Activated T-cell treated with anti-CD3 and anti-CD28 coated beads, Interleukin-2, amount 50 U/mL, for 48 hours (primary cell): ENCODE data around the gene FAP.

Experiments
- DNase-seq, 2 experiments: peaks; one replicate each; pipeline ENCODE4 v3.0.0-alpha.2; 2020

Gene FAP

GRCh38 chr2:162243294-162243693 is at the start of gene FAP:
FAP (minus strand) TSS chr2:162243445; CDS start chr2:162243327, 118 bp downstream.
- DNase-seq: no peak

GRCh38 chr2:162291748-162292147 is 48.5 kb upstream of the FAP start:
- no peak for DNase-seq

DNA sequence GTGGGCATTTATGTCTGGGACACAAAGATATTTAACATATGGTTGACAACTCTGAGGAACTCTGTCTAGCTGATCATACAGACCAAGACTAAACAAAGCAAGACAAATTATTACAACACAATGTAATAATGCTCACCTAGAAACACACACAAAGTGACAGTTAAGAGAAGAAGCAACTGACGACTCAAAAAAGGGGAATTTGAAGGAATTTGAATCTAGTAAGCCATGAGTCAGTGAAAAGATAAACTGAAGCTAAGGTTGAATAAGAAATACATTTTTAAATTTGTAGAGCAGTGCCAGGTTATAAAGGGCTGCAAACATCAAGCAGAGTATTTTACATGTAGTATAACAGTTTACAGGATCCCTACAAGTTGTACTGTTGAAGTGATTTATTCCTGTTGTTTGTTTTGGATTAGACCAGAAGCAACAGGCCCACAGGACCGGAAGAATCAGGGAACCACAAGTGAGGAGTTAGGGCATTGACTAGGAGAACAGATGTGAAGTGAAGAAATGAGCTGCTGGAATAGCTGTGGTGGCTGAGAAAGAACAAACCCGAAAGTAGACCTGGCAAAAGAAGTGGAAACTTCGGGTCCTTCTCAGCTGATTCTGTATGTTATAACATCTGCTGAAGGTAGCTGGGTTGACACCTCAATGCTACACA is 39.6 kb upstream of the FAP start:
- DNase-seq: no peak

- DNase-seq: no peak
These were observed 37.4 kb upstream of the FAP start for GRCh38 chr2:162280654-162281053.

DNA sequence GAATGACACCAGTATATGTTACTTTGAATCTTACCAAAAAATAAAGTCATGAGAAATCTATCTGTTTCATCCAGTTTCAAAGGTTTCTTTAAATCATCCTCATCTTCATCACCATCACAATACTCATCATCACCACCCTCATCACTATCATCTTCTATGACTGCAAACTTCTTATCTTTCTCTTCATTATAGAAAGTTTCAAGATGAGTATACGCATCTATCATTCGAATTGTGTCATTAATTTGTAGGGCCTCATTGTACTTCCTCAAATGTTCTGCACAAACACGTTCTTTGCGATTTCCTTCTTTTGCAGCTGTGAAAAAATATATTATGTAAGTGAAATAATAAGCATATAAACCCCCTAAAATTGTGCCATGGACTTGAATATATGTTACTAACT is 34.1 kb upstream of the FAP start:
- no peak for DNase-seq

DNA sequence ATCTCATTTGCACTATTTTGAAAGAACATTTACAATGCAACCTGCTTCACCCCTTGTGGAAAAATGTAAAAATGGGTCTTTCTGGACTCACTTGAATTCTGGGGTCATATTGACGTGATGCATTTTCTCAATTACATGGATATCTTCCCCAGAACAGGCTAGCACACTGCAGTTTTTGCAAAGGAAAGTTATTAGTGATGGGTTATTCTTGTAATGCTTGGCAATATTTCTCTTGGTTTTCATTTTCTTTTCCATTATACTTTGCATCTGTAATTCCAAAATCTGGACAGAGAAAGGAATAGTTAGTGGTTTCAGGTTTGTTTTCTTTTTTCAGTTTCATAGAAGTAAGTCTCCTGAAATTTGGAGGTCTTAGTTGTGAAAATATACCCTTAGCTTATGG is 24.8 kb upstream of the FAP start:
- no peak for DNase-seq

GRCh38 chr2:162267496-162267895 is 24.3 kb upstream of the FAP start:
- no peak for DNase-seq

DNA sequence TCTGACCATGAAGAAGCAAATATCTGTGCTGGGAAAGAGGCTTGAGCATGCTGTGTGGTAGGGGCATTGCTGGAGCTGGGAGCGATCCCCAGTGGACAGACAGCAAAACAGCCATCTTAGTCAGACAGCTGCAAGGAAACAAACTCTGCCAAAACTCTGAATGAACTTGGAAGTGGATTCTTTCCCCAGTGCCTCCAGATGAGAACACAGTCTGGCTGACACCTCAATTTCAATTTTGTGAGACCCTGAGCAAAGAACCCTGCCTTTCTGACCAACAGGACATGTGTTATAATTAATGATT is 23.2 kb upstream of the FAP start:
- DNase-seq: no peak

DNA sequence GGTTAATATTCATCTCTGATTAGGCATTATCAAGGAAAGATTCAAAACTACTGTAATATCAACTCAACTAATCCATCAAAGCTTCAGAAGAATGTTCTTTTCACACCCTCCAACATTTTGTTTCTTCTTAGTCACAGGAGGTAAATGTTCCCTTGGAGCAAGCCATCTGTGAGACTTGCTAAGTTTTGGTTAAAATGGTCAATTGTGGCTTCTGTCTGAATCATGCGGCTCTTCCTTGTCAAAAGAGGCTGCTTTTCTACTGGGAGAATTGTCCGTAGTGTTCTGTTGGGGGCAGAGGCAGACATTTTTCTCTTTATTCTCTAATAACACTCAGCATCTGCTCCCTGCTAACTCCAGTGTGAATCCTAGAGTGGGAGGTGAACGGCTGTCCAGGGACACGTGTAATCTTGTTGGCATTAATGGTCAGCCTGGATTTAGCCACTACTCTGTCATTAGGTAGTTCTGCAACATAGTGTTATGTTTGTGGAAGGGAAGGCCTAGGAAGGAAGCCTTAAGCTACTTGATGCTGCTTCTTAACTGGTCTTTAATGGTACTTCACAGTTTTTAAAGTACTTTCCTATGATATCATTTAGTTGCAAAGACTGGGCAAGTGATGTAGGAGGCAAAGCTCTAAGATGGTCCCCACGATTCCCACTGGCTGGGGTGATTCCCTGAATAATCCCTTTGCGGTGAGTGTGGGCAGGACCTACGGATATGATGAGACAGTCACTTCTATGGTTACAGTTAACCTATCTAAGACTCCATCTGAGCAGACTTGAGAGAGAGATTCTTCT is 22.6 kb upstream of the FAP start:
- DNase-seq: no peak

DNA sequence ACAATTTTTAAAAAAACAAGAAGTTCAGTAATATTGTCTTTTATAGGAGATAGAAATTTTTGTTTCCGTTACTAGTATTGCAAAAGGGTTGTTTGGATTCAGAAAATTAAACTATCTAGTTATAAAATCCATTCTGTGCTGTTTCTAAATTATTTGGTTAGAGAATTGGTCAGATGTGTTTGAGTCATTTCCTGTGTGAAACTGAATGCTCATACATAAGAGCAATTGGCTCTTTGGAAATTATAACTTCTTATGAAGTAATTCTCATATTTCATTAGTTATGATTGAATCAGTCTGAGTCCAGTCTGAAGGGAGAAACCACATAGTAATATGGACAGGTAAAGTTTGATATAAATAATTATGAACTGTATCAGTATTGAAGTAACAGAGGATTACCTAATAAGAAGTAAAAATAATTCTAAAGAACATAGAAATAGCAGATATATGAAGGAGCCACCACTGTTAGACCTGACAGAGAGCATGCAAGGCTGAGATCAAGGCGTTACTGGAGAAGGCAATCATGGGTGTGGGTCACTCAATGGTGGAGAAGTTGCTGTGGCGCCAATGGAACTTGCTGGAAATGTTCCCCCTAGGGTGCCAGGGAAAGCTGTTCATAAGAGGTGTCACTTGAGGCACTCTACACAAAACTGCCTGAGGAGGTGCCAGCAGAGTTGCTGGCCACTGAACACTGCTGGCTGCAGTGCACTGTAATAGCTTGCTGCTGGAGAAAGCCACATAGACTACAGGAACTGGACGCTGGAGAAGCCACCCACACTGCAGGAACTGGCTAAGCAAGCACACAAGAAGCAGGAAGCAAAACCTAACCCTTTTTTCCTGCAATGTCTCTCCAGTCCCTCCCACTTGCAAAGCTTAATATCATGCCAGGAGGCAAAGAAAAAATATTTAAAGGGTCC is 18.0 kb upstream of the FAP start:
- DNase-seq: no peak

DNA sequence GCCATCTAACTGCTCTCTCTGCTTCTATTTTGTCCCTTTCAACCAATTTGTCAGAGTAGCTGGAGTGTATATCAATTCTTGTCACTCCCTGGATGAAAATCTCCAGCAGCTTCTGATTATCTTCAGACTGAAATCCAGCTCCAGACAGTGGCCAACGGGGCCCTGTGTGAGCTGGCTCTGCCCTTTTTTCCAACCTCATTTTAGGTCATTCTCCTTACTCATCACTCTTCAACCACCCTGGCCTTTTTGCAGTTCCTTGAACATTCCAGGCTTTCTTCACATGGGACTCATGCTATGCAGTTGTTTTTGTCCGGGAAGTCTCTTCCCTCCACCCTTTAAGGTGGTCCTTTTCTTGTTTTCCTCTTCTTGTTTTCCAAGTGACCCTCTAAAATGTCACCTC is 15.4 kb upstream of the FAP start:
- DNase-seq: no peak

DNA sequence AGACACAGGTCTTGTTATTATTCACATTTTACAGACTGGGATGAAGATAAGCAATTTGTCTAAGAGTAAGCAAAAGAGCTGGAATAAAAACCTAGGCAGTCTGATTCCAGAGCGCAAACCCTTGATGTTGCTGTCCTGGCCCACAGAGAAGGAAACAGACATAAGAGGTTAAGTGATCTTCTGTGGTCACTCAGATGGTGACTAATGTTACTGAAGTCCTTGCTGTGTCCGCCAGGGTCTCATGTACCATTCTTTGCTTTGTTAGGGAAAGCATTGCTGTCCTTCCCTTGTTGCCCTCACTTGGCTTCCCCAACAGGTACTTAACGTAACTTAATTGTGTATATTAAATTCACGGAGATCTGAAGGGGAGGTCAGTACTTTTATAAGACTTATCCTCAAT is 14.9 kb upstream of the FAP start:
- DNase-seq: no peak

DNA sequence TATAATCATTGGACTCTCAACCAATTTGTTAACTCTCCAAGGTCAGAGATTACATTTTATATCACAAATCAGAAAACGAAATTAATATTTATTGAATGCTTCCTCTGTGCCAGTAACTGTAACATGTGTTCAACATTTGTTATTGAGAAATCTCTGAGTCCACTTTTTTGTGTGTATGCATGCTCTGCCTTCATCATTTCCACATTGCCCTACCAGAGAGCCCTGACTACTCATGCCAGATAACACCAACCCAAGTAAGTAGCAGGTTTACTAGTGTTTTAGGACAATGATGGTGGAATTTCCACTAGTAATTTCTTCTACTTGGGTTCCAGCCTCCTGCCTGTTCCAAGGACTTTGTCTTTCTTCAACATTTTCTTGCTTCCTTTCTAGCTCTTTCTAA is 14.2 kb upstream of the FAP start:
- DNase-seq: no peak

GRCh38 chr2:162256591-162256991 is 13.3 kb upstream of the FAP start:
- DNase-seq: no peak

DNA sequence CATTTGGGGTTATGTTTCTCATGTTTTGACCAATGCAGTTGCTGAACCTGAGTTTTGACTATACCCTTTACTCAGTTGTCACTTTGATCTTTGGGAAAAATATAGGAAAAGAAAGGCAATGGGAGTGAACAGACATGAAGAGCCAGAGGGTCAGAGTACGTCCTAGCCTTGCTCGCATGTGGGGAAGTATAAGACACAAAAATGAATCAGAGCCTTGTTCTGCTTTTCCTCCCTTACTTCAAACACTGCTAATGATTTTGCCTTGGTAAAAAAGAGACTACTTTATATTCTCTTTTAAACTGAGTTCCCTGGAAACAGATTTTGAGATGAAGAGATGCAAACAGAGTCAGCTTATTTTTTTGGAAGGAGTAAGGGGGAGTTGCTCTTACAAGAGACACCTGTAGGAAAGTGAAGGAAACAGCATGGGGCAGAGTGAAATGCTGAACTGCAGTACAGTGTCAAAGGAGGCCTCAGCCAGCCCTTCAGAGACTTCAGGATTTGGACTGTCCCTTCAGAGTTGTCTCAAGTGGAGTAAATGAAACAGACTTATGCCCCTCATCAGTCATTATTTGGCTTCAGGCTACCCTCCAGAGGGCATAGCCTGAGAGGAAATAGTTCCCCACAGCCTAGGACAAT is 11.1 kb upstream of the FAP start:
- no peak for DNase-seq

GRCh38 chr2:162253435-162253834 is 10.2 kb upstream of the FAP start:
- no peak for DNase-seq

DNA sequence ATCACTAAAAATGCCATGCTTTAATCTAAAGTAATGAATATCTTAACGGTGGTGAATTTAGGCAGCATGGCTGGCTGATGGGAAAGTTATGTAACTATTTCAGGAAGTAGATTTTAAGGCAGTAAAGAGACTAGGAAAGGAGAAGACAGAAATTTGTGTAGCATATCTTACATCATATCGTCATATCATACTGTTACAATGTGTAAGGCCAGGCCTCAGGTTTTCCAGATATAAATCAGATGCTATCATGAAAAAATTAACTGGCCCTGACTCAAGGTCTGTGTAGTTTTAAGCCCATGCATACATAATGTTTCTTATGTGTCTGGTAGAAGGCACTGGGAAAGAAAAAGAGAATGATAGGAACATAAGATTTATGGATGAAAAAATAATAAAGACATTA is 8.9 kb upstream of the FAP start:
- no peak for DNase-seq

DNA sequence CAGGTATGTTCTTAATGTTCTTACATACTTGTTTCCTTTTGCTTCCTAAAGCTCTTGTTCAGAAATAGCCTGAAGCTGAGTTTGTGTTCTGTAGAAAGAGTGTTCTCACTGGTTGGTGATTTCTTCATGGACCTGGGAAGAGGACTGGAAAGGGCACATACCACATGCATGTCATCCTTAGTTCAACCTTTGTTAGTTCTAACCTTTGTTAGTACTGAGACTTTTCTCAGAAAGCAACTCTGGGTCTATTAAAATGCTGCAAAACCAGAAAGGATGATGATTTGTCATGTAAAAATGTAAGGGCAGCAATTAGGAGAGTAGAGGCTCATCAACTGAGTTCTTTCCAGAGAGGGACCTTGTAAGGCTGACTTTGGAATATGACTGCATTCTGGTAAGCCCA is 2.5 kb upstream of the FAP start:
- no peak for DNase-seq

GRCh38 chr2:162245061-162245460 is 1.8 kb upstream of the FAP start:
- no peak for DNase-seq

- no peak for DNase-seq
These were observed 1.3 kb upstream of the FAP start for GRCh38 chr2:162244541-162245031.

DNA sequence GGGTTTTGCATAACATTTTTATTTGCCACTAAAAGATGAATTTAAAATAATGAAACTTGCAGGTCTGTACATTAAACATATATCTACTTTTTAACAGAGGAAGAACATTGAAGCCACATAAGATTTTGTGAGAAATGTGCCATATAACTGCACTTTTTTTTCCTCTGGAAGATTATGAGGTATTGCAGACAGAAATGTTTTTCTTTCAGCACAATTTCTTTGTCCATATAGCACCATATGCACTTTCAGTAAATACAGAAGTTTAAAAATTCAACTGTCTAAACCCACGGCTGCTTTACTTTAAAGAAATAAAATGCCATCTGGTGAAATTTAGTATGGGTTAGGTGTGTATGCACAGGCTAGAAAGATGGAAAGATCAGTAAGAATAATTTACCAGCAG is 470 bp upstream of the FAP start:
- DNase-seq: no peak

DNA sequence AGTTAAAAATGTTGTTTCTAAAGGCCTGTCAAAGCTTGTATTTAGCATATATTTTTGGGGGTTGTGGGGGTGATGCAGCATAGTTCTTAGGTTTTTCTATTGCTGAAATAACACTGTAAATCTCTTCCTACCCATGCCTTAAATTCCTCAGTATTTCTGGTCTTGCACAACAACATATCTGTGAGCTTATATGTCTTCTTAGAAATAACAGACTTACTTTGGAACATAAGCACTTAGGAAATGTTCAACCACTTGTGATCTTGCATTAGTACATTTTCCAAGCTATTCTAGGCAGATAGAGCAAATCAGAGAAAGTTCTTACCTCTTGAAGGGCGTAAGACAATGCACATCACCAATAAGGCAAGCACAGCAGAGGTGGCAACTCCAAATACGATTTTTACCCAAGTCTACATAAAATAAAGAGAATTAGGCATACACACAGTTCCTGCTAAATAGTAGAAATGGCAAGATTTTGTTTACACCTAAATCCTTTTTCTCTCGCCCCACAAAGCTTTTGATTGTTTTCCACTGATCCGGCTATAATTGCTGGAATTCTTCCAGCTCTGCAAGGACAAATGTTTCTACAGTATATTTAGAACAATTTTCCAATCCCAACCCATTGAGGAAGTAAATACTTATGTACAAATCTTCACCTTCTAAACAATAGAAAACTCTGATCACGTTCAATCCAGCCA is 512 bp downstream of the FAP start:
- DNase-seq: no peak

- DNase-seq: no peak
These were observed 1.7 kb downstream of the FAP start for GRCh38 chr2:162241571-162241970.
